H9 (cell line): ENCODE results near the gene BAIAP2L1. TPM values are rescaled to one million over a fixed set of nuclear protein-coding genes. Genes with fewer than 3 reads are reported as not detected.
A peak's percentile ranks its signal among the peaks of the same experiment; 100 is the strongest.

Experiments used
- DNase-seq: peaks from one replicate; pipeline ENCODE4 v3.0.0-alpha.2; 2017
- H2AFZ ChIP-seq: one replicate; pipeline ENCODE4 v1.6.1; 2013; ENCODE audit warnings: mild to moderate bottlenecking, low read length, control low read depth, moderate library complexity
- H2AK5ac ChIP-seq: 2 replicates; pipeline ENCODE4 v1.6.1; 2013; ENCODE audit warnings: low read length, control low read depth, mixed read lengths; ENCODE audit not compliant: insufficient read length
- H2BK120ac ChIP-seq: one replicate; pipeline ENCODE4 v1.6.1; 2013; ENCODE audit warnings: low read depth, mild to moderate bottlenecking, low read length, control low read depth, inconsistent platforms; ENCODE audit not compliant: poor library complexity, severe bottlenecking
- H2BK12ac ChIP-seq: 2 replicates; pipeline ENCODE4 v1.6.1; 2013; ENCODE audit warnings: low read length, control low read depth, mixed read lengths, low read depth; ENCODE audit not compliant: insufficient read length
- H2BK15ac ChIP-seq: 2 replicates; pipeline ENCODE4 v1.6.1; 2013; ENCODE audit warnings: low read depth, low read length, control low read depth
- H2BK20ac ChIP-seq: one replicate; pipeline ENCODE4 v1.6.1; 2013; ENCODE audit warnings: low read depth, mild to moderate bottlenecking, low read length, control low read depth, inconsistent platforms; ENCODE audit not compliant: poor library complexity, severe bottlenecking
- H2BK5ac ChIP-seq: 2 replicates; pipeline ENCODE4 v1.6.1; 2013; ENCODE audit warnings: low read length, control low read depth, mixed read lengths; ENCODE audit not compliant: insufficient read length
- H3K14ac ChIP-seq: 2 replicates; pipeline ENCODE4 v1.6.1; 2013; ENCODE audit warnings: low read length, control low read depth; ENCODE audit not compliant: insufficient read depth
- H3K18ac ChIP-seq: 2 replicates; pipeline ENCODE4 v1.6.1; 2013; ENCODE audit warnings: low read depth, mild to moderate bottlenecking, mixed read lengths, low read length, control low read depth; ENCODE audit not compliant: insufficient read length
- H3K23ac ChIP-seq: 2 replicates; pipeline ENCODE4 v1.6.1; 2013; ENCODE audit warnings: low read length, control low read depth, mixed read lengths, low read depth; ENCODE audit not compliant: insufficient read length
- H3K23me2 ChIP-seq: 2 replicates; pipeline ENCODE4 v1.6.1; 2013; ENCODE audit warnings: low read depth, mild to moderate bottlenecking, mixed read lengths, low read length, control low read depth; ENCODE audit not compliant: insufficient read length, poor library complexity, severe bottlenecking
- H3K27ac ChIP-seq: 2 replicates; pipeline ENCODE4 v1.5.1; 2013; ENCODE audit warnings: low read length, control low read depth, mixed read lengths, low read depth; ENCODE audit not compliant: insufficient read length
- H3K27me3 ChIP-seq: 2 replicates; pipeline ENCODE4 v1.6.1; 2013; ENCODE audit warnings: low read length, control low read depth, inconsistent platforms; ENCODE audit not compliant: insufficient read depth
- H3K4ac ChIP-seq: 2 replicates; pipeline ENCODE4 v1.6.1; 2013; ENCODE audit warnings: low read depth, mild to moderate bottlenecking, control low read depth, inconsistent platforms, low read length, moderate library complexity
- H3K4me1 ChIP-seq: 2 replicates; pipeline ENCODE4 v1.6.1; 2013; ENCODE audit warnings: low read length, control low read depth, inconsistent platforms; ENCODE audit not compliant: insufficient read depth
- H3K4me2 ChIP-seq: 2 replicates; pipeline ENCODE4 v1.6.1; 2013; ENCODE audit warnings: low read length, control low read depth, mixed read lengths; ENCODE audit not compliant: insufficient read length, insufficient read depth
- H3K56ac ChIP-seq: 2 replicates; pipeline ENCODE4 v1.6.1; 2013; ENCODE audit warnings: low read depth, mild to moderate bottlenecking, mixed read lengths, low read length, control low read depth; ENCODE audit not compliant: insufficient read length
- H3K79me1 ChIP-seq: 2 replicates; pipeline ENCODE4 v1.6.1; 2013; ENCODE audit warnings: low read depth, mild to moderate bottlenecking, moderate library complexity, low read length, control low read depth, inconsistent platforms; ENCODE audit not compliant: insufficient read depth, poor library complexity, severe bottlenecking
- H3K79me2 ChIP-seq: 2 replicates; pipeline ENCODE4 v1.6.1; 2013; ENCODE audit warnings: low read length, control low read depth, inconsistent platforms; ENCODE audit not compliant: insufficient read depth
- H3K9ac ChIP-seq: 2 replicates; pipeline ENCODE4 v1.6.1; 2013; ENCODE audit warnings: low read length, control low read depth, mixed read lengths; ENCODE audit not compliant: insufficient read length; ENCODE audit errors: extremely low read depth
- H3K9me3 ChIP-seq: one replicate; pipeline ENCODE4 v1.6.1; 2013; ENCODE audit warnings: low read depth, low read length, inconsistent platforms; ENCODE audit not compliant: control insufficient read depth
- H3T11ph ChIP-seq: one replicate; pipeline ENCODE4 v1.6.1; 2013; ENCODE audit warnings: mild to moderate bottlenecking, low read length, control low read depth, inconsistent platforms
- H4K20me1 ChIP-seq: one replicate; pipeline ENCODE4 v1.6.1; 2013; ENCODE audit not compliant: control insufficient read depth, insufficient read length, insufficient read depth
- H4K5ac ChIP-seq: 2 replicates; pipeline ENCODE4 v1.6.1; 2013; ENCODE audit warnings: low read depth, mild to moderate bottlenecking, mixed read lengths, low read length, control low read depth; ENCODE audit not compliant: insufficient read length
- H4K8ac ChIP-seq: replicated peaks from 2 replicates; pipeline ENCODE4 v1.6.1; 2013; ENCODE audit warnings: low read length, control low read depth, mixed read lengths, low read depth; ENCODE audit not compliant: insufficient read length
- H4K91ac ChIP-seq: 2 replicates; pipeline ENCODE4 v1.6.1; 2013; ENCODE audit warnings: low read depth, mild to moderate bottlenecking, moderate library complexity, mixed read lengths, low read length, control low read depth; ENCODE audit not compliant: insufficient read length
- H3K27ac Mint-ChIP-seq, 3 experiments: 2 replicates in 2 of 3; 3 replicates in 1 of 3; pipeline ENCODE4 v1.8.0; 2020 to 2021; ENCODE audit warnings: mixed read lengths in 3 of 3, mild to moderate bottlenecking in 1 of 3, moderate library complexity in 1 of 3
- H3K27me3 Mint-ChIP-seq: 2 replicates; pipeline ENCODE4 v1.8.0; 2021; ENCODE audit warnings: low read depth, mild to moderate bottlenecking, moderate library complexity, mixed read lengths
- H3K36me3 Mint-ChIP-seq, 3 experiments: 2 replicates in 2 of 3; 3 replicates in 1 of 3; pipeline ENCODE4 v1.8.0; 2020 to 2021; ENCODE audit warnings: low read depth in 3 of 3, mixed read lengths in 3 of 3; ENCODE audit not compliant: insufficient read depth in 1 of 3
- H3K4me1 Mint-ChIP-seq, 2 experiments: 2 replicates each; pipeline ENCODE4 v1.8.0; 2020; ENCODE audit warnings: mixed read lengths in 2 of 2
- H3K4me3 Mint-ChIP-seq, 2 experiments: 2 replicates in 1 of 2; 3 replicates in 1 of 2; pipeline ENCODE4 v1.8.0; 2020 to 2021; ENCODE audit warnings: mild to moderate bottlenecking in 2 of 2, mixed read lengths in 2 of 2, moderate library complexity in 1 of 2
- H3K9me3 Mint-ChIP-seq, 2 experiments: 2 replicates in 1 of 2; 3 replicates in 1 of 2; pipeline ENCODE4 v1.8.0; 2020; ENCODE audit warnings: mild to moderate bottlenecking in 2 of 2, mixed read lengths in 2 of 2, moderate library complexity in 1 of 2
- WGBS: extraction: QIAGEN DNeasy Blood & Tissue Kit; methylation state at CpG from one replicate; pipeline ENCODE4 v1.1.7; 2013; ENCODE audit warnings: missing lambda C conversion rate, low lambda C conversion rate, mixed read lengths; ENCODE audit not compliant: insufficient read length; ENCODE audit errors: extremely low coverage; 5-methylcytosine and 5-hydroxymethylcytosine counted together
- total RNA-seq: library from RNA; stranded (reverse); gene quantifications from 2 replicates; pipeline ENCODE4 v1.2.1, GENCODE V29; 2021
- TF ChIP-seq, protein P1 (sequence below): fragments of 200-600 bp; sonication (generic); conservative IDR thresholded peaks from 3 replicates; pipeline ENCODE4 v1.8.0; 2021; ENCODE audit warnings: antibody characterized with exemption, mild to moderate bottlenecking

Gene BAIAP2L1
- total RNA-seq, 1 experiment from 2014 or later: 25.9 TPM

DNA sequence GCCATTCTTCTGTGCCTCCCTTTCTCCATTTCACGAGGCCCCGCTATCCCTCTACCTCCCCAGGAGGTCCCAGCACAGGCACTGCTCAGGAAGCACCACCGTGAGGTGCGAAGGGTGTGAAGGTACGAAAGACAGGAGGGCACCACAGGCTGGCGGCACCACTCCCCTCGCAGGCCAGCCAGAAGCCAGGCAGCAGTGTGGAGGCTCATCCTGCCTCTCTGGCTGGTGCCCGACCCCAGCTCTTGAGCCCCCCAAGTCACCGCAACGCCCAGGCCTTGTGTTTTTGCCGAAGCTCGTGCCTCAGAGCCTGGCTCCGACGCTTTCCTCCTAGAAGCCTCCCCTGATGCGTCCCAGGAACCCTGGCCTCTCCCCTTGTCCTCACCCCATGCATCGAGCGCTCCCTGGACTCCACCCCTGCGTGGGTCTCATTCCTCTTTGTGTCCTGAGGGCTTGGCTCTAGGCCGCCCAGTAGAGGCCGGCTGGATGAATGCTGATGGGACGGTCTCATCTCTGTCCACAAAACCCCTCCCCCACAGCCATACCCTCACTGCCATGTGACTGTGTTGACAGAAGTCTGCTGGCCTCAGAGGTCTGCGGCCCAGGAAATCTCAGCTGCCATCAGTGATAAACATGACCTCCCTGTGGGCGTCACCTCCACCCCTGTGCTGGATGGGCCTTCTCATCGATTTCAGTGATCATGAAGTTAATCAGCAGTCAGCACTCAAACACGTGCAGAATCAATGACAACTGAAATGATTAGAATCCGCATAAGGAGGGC is 100.1 kb downstream of the BAIAP2L1 start:
- peaks cover 12 to 20% of the 10 kb centered on the region in 2 experiments for H3K4me1 Mint-ChIP-seq
- Histone ChIP-seq H3K18ac (no peak overlapping the region), H4K8ac (no peak overlapping the region), H3K27ac (no peak overlapping the region), H3K79me2 (no peaks in the 10 kb centered on the region), H2BK120ac (no peak overlapping the region), H4K91ac (no peak overlapping the region), H3K4me1 (peaks cover 3% of the 10 kb centered on the region; the same call in 1 of the 2 replicates), H3K56ac (no peak overlapping the region), H4K5ac (no peak overlapping the region), H3K4ac (no peak overlapping the region), H2BK15ac (no peak overlapping the region), H2BK5ac (no peak overlapping the region), H3K14ac (no peak overlapping the region; the same call in 1 of the 2 replicates), H3K9ac (no peak overlapping the region), H2BK20ac (no peak overlapping the region), H3K27me3 (no peaks in the 10 kb centered on the region), H2AFZ (no peak overlapping the region), H3T11ph (no peak overlapping the region), H4K20me1 (peaks cover 2% of the 10 kb centered on the region), H3K23ac (no peak overlapping the region), H3K9me3 (no peaks in the 10 kb centered on the region), H3K4me2 (no peak overlapping the region), H3K79me1 (no peaks in the 10 kb centered on the region), H2BK12ac (no peak overlapping the region), H2AK5ac (no peak overlapping the region), H3K23me2 (no peaks in the 10 kb centered on the region)
- no peak for DNase-seq
- H3K27ac Mint-ChIP-seq: peak overlapping the region; percentile 61 to 83 (median 72); a peak in 4 of 7 replicates
- H3K27me3 Mint-ChIP-seq: no peaks in the 10 kb centered on the region
- WGBS: no CpG with 5 or more reads among the region's 26 CpGs
- TF ChIP-seq, protein P1, sequence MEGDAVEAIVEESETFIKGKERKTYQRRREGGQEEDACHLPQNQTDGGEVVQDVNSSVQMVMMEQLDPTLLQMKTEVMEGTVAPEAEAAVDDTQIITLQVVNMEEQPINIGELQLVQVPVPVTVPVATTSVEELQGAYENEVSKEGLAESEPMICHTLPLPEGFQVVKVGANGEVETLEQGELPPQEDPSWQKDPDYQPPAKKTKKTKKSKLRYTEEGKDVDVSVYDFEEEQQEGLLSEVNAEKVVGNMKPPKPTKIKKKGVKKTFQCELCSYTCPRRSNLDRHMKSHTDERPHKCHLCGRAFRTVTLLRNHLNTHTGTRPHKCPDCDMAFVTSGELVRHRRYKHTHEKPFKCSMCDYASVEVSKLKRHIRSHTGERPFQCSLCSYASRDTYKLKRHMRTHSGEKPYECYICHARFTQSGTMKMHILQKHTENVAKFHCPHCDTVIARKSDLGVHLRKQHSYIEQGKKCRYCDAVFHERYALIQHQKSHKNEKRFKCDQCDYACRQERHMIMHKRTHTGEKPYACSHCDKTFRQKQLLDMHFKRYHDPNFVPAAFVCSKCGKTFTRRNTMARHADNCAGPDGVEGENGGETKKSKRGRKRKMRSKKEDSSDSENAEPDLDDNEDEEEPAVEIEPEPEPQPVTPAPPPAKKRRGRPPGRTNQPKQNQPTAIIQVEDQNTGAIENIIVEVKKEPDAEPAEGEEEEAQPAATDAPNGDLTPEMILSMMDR: no peak
- peaks cover 28 to 58% (median 55%) of the 10 kb centered on the region in 3 experiments; a peak in 6 of 7 replicates for H3K36me3 Mint-ChIP-seq
- no peaks in the 10 kb centered on the region for H3K9me3 Mint-ChIP-seq
- H3K4me3 Mint-ChIP-seq: no peak overlapping the region; a peak in 1 of 5 replicates
